Esophagus muscularis mucosa (tissue), 3 donors: ENCODE measurements around the gene TSR2.

Experiments
- CTCF ChIP-seq, 3 experiments: fragments of 200-600 bp in 2 of 3; fragments of 450-650 bp in 1 of 3; sonication (generic) in 2 of 3; IDR thresholded peaks; one replicate each; pipeline ENCODE4 v1.5.1; 2017 to 2019; ENCODE audit warnings: antibody characterized with exemption in 3 of 3, mild to moderate bottlenecking in 2 of 3, moderate library complexity in 1 of 3
- EP300 ChIP-seq: sonication (generic); formaldehyde crosslinking; IDR thresholded peaks from one replicate; pipeline ENCODE4 v1.6.1; 2017; ENCODE audit warnings: antibody characterized with exemption

GRCh38 chrX:54494166-54494988 lies 54.2 kb downstream of the TSR2 start:
- no peak for TF ChIP-seq EP300
- TF ChIP-seq CTCF (IDR thresholded peaks at IDR 0.05): no peak
